K562 (cell line): ENCODE data around the gene FIGNL1. TPM values are rescaled to one million over a fixed set of nuclear protein-coding genes. Genes with fewer than 3 reads are reported as not detected.

Experiments
- ARID1B ChIP-seq: fragments of 450-650 bp; IDR thresholded peaks from 2 replicates; pipeline ENCODE4 v1.6.1; 2016; ENCODE audit warnings: antibody characterized with exemption, mild to moderate bottlenecking, inconsistent platforms
- ELF4 ChIP-seq: fragments of 450-650 bp; formaldehyde crosslinking; IDR thresholded peaks from 2 replicates; pipeline ENCODE4 v1.4.0; 2022; ENCODE audit warnings: missing genetic modification characterization
- HMG20A ChIP-seq: fragments of 450-650 bp; formaldehyde crosslinking; conservative IDR thresholded peaks from 2 replicates; pipeline ENCODE4 v1.4.0; 2020; ENCODE audit warnings: mild to moderate bottlenecking, mixed read lengths
- NR2C2 ChIP-seq, 2 experiments: fragments of 200-800 bp in 1 of 2; sonication (Bioruptor generic) in 1 of 2; sonication (generic) in 1 of 2; formaldehyde crosslinking in 1 of 2; IDR thresholded peaks; 2 replicates each; pipeline versions ENCODE4 v1.6.1 to v1.8.0; 2016 to 2022; ENCODE audit warnings: mild to moderate bottlenecking in 1 of 2, missing compliant biosample characterization in 1 of 2, missing genetic modification characterization in 1 of 2, missing genetic modification reagents in 1 of 2
- NR4A1 ChIP-seq, 2 experiments: fragments of 250-450 bp in 1 of 2; fragments of 450-650 bp in 1 of 2; sonication (Bioruptor Pico) in 1 of 2; IDR thresholded peaks; 2 replicates each; pipeline versions ENCODE4 v1.4.0 to v1.6.1; 2016 to 2020; ENCODE audit warnings: mild to moderate bottlenecking in 2 of 2, missing compliant biosample characterization in 1 of 2, missing genetic modification characterization in 1 of 2, moderate library complexity in 1 of 2
- OTX1 ChIP-seq: fragments of 450-650 bp; formaldehyde crosslinking; IDR thresholded peaks from 2 replicates; pipeline ENCODE4 v1.4.0; 2022; ENCODE audit warnings: mild to moderate bottlenecking
- RBM17 ChIP-seq: fragments of 200-400 bp; formaldehyde crosslinking; IDR thresholded peaks from 2 replicates; pipeline ENCODE4 v1.6.1; 2017; ENCODE audit warnings: low read depth, mild to moderate bottlenecking, low read length, borderline replicate concordance
- SAFB ChIP-seq: fragments of 200-400 bp; formaldehyde crosslinking; IDR thresholded peaks from 2 replicates; pipeline ENCODE4 v1.6.1; 2017; ENCODE audit warnings: low read depth, low read length, borderline replicate concordance
- polyA plus RNA-seq, 8 experiments: library from polyadenylated mRNA; depleted of rRNA in 4 of 8; stranded (reverse) in 5 of 8; unstranded in 3 of 8; fragments of >200 nt; fragmentation: Nextera tagmentation in 2 of 8; fragmentation: Illumina TruSeq in 1 of 8; extraction: Ambion mirVana in 2 of 8; extraction: Trizol in 1 of 8; gene quantifications; 2 replicates each; pipeline versions ENCODE4 v1.2.1 to v1.2.3, GENCODE V29; 2011 to 2014; ENCODE audit warnings: inconsistent platforms in 1 of 8, missing spikeins in 1 of 8
- total RNA-seq, 7 experiments: library from RNA; depleted of rRNA in 6 of 7; stranded (reverse); fragments of >200 nt in 6 of 7; fragmentation: Illumina TruSeq in 2 of 7; extraction: Trizol in 2 of 7; gene quantifications; 2 replicates each; pipeline versions ENCODE4 v1.2.1 to v1.2.3, GENCODE V29; 2011 to 2021; ENCODE audit warnings: low replicate concordance in 1 of 7
- TF ChIP-seq, protein P1 (sequence below): fragments of 450-650 bp; formaldehyde crosslinking; IDR thresholded peaks from 2 replicates; pipeline ENCODE4 v1.4.0; 2022; ENCODE audit warnings: missing genetic modification characterization
- TF ChIP-seq, protein P2 (sequence below), 2 experiments: fragments of 450-650 bp; IDR thresholded peaks; 2 replicates each; pipeline ENCODE4 v1.6.1; 2018; ENCODE audit warnings: mild to moderate bottlenecking in 2 of 2, low read depth in 1 of 2; ENCODE audit not compliant: partially characterized antibody in 2 of 2
- TF ChIP-seq, protein P3 (sequence below), 2 experiments: fragments of 450-650 bp in 1 of 2; sonication (generic) in 1 of 2; formaldehyde crosslinking in 1 of 2; IDR thresholded peaks; 2 replicates each; pipeline versions ENCODE4 v1.7.1 to v1.9.0; 2016 to 2022; ENCODE audit warnings: inconsistent platforms in 1 of 2, mild to moderate bottlenecking in 1 of 2, missing genetic modification reagents in 1 of 2

Gene FIGNL1
- total and polyA plus RNA-seq, 9 of the 15 experiments (the other 6 are each of a cell fraction or from before 2014, with no cell fraction given), result 15.5 to 48.3 (median 27.6) TPM

DNA sequence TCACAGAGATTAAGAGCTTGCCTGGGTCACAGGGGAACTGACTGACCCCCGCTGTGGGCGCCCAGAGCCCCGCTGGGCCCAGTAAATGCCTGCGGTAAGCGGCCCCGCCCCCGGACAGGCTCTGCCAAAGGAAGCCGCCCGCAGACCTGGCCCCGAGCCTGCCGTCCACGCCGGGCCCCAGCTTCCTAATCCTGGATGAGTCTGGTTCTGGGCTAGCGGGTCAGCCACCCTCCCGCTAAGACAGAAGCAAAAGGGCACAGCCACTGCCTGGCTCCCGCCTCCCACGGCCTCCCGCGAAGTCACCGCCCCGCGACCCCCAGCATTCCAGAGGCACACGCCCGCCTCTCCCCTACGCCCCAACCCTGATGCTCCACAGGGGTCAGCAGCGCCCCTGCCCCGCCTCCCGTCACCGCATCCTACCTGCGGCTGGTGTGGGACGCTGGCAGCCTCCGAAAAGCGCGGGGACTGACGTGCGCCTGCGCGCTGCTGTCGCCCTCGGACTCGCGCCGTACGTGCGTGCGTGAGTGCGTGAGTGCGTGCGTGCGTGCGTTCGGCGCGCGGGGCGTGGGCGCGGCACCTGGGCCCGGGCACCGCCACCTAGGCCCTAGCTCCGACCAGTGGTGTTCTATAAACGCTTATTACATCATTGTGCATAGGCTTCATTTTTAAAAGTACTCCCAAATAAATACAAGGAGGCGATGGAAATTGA lies at the start of gene FIGNL1 (continued):
- TF ChIP-seq, protein P1, sequence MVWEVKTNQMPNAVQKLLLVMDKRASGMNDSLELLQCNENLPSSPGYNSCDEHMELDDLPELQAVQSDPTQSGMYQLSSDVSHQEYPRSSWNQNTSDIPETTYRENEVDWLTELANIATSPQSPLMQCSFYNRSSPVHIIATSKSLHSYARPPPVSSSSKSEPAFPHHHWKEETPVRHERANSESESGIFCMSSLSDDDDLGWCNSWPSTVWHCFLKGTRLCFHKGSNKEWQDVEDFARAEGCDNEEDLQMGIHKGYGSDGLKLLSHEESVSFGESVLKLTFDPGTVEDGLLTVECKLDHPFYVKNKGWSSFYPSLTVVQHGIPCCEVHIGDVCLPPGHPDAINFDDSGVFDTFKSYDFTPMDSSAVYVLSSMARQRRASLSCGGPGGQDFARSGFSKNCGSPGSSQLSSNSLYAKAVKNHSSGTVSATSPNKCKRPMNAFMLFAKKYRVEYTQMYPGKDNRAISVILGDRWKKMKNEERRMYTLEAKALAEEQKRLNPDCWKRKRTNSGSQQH, result no peak
- peak; percentile 45 for TF ChIP-seq ARID1B
- TF ChIP-seq, protein P2, sequence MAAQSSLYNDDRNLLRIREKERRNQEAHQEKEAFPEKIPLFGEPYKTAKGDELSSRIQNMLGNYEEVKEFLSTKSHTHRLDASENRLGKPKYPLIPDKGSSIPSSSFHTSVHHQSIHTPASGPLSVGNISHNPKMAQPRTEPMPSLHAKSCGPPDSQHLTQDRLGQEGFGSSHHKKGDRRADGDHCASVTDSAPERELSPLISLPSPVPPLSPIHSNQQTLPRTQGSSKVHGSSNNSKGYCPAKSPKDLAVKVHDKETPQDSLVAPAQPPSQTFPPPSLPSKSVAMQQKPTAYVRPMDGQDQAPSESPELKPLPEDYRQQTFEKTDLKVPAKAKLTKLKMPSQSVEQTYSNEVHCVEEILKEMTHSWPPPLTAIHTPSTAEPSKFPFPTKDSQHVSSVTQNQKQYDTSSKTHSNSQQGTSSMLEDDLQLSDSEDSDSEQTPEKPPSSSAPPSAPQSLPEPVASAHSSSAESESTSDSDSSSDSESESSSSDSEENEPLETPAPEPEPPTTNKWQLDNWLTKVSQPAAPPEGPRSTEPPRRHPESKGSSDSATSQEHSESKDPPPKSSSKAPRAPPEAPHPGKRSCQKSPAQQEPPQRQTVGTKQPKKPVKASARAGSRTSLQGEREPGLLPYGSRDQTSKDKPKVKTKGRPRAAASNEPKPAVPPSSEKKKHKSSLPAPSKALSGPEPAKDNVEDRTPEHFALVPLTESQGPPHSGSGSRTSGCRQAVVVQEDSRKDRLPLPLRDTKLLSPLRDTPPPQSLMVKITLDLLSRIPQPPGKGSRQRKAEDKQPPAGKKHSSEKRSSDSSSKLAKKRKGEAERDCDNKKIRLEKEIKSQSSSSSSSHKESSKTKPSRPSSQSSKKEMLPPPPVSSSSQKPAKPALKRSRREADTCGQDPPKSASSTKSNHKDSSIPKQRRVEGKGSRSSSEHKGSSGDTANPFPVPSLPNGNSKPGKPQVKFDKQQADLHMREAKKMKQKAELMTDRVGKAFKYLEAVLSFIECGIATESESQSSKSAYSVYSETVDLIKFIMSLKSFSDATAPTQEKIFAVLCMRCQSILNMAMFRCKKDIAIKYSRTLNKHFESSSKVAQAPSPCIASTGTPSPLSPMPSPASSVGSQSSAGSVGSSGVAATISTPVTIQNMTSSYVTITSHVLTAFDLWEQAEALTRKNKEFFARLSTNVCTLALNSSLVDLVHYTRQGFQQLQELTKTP (IDR thresholded peaks at IDR 0.05; ENCODE audit: low read depth in 1 of 2, partially characterized antibody in 2 of 2), result no peak
- TF ChIP-seq OTX1, result no peak
- TF ChIP-seq NR2C2 (CRISPR knock-in tag; IDR thresholded peaks at IDR 0.05), result peak; percentile 68
- peak; percentile 59 for TF ChIP-seq NR2C2 (tag; IDR thresholded peaks at IDR 0.05)
- peak; percentile 39; the same call in 1 of the 2 replicates for TF ChIP-seq SAFB
- no peak for TF ChIP-seq ELF4 (CRISPR knock-in tag)
- TF ChIP-seq NR4A1 (CRISPR knock-in tag; IDR thresholded peaks at IDR 0.05), result no peak
- TF ChIP-seq NR4A1 (tag; IDR thresholded peaks at IDR 0.05), result no peak
- TF ChIP-seq HMG20A (CRISPR knock-in tag), result no peak
- TF ChIP-seq, protein P3, sequence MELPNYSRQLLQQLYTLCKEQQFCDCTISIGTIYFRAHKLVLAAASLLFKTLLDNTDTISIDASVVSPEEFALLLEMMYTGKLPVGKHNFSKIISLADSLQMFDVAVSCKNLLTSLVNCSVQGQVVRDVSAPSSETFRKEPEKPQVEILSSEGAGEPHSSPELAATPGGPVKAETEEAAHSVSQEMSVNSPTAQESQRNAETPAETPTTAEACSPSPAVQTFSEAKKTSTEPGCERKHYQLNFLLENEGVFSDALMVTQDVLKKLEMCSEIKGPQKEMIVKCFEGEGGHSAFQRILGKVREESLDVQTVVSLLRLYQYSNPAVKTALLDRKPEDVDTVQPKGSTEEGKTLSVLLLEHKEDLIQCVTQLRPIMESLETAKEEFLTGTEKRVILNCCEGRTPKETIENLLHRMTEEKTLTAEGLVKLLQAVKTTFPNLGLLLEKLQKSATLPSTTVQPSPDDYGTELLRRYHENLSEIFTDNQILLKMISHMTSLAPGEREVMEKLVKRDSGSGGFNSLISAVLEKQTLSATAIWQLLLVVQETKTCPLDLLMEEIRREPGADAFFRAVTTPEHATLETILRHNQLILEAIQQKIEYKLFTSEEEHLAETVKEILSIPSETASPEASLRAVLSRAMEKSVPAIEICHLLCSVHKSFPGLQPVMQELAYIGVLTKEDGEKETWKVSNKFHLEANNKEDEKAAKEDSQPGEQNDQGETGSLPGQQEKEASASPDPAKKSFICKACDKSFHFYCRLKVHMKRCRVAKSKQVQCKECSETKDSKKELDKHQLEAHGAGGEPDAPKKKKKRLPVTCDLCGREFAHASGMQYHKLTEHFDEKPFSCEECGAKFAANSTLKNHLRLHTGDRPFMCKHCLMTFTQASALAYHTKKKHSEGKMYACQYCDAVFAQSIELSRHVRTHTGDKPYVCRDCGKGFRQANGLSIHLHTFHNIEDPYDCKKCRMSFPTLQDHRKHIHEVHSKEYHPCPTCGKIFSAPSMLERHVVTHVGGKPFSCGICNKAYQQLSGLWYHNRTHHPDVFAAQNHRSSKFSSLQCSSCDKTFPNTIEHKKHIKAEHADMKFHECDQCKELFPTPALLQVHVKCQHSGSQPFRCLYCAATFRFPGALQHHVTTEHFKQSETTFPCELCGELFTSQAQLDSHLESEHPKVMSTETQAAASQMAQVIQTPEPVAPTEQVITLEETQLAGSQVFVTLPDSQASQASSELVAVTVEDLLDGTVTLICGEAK (IDR thresholded peaks at IDR 0.05), result no peak
- TF ChIP-seq, protein P3 (CRISPR knock-in tag; IDR thresholded peaks at IDR 0.05), result no peak
- TF ChIP-seq RBM17, result no peak
